ENCODE results near the gene TMEM145.

TMEM145 gene

GRCh38 chr19:42361545-42361910 lies 48.4 kb downstream of the TMEM145 start:
- no peak for DNase-seq (ENCODE audit: low read depth in 2 of 2)

- DNase-seq (ENCODE audit: low read depth in 2 of 2): no peak
Measured at GRCh38 chr19:42362342-42362741, 49.2 kb downstream of the TMEM145 start.

- DNase-seq (ENCODE audit: low read depth in 2 of 2): no peak
Measured at GRCh38 chr19:42362891-42363440, 49.9 kb downstream of the TMEM145 start.

GRCh38 chr19:42363614-42364346 lies 50.7 kb downstream of the TMEM145 start:
- DNase-seq (ENCODE audit: low read depth in 2 of 2): no peak

- DNase-seq (ENCODE audit: low read depth in 2 of 2): no peak
Measured at GRCh38 chr19:42366673-42367072, 53.6 kb downstream of the TMEM145 start.

- DNase-seq (ENCODE audit: low read depth in 2 of 2): no peak
Measured at GRCh38 chr19:42367929-42368328, 54.8 kb downstream of the TMEM145 start.

GRCh38 chr19:42368360-42368759 lies 55.3 kb downstream of the TMEM145 start:
- no peak for DNase-seq (ENCODE audit: low read depth in 2 of 2)

- DNase-seq (ENCODE audit: low read depth in 2 of 2): no peak
Measured at GRCh38 chr19:42368765-42369164, 55.7 kb downstream of the TMEM145 start.

- no peak for DNase-seq (ENCODE audit: low read depth in 2 of 2)
Measured at GRCh38 chr19:42369433-42370067, 56.4 kb downstream of the TMEM145 start.

- no peak for DNase-seq (ENCODE audit: low read depth in 2 of 2)
Measured at GRCh38 chr19:42370068-42370520, 57.0 kb downstream of the TMEM145 start.

- DNase-seq (ENCODE audit: low read depth in 2 of 2): no peak
Measured at GRCh38 chr19:42370626-42371175, 57.6 kb downstream of the TMEM145 start.

Measured in stimulated activated CD8-positive, alpha-beta memory T cell treated with anti-CD3 and anti-CD28 coated beads, Interleukin-7, amount 100 ng/mL, for 4 hours (primary cell).